ENCODE measurements around the gene CROCC2. TPM values are rescaled to one million over a fixed set of nuclear protein-coding genes. Genes with fewer than 3 reads are reported as not detected.

CROCC2 gene
- total RNA-seq, 2 experiments from 2014 or later = not detected

DNA sequence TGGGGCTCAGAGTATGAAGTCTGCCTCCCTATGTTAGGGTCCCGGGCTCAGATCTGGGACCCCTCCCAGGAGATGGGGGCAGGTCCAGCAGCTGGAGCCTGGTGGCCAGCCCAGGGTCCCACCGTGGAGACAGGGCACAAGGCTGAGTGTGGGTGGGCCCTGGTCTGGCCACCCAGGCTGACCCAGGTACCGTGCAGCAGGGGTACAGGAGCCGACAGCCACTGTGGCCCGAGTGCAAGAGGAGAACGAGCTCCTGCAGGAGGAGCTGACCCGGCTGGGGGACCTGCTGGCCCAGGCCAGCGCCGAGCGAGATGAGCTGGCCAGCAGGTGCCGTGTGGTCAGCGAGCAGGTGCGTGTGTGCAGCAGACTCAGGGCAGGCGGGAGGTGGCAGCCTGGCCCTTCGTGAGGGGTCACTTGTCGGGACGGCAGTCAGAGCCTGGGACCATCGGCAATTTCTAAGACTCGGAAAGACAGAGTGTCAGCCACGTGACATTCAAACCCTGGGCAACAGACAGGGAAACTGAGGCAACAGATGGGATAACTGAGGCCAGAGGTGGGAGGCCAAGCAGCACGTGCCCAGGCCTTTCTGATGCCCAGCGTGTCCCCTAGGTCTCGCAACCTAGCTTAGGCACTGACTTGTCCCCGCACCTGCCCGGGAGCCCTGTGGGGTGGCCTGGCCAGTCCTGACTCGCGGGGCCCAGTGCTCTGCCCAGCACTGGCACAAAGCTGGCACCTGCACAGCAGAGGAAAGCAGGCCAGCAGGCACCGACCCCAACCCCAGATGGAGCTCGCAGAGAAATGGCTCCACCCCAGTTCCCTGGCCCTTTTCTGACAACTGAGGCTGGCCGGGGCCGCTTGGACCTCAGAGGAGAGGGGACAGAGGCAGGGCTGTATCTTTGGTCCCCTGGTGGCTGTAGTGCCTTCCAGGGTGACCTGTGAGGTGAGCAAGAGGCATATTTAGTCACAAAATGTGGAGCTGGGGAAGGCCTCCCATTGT, 13.9 kb downstream of the CROCC2 start:
- CTCF ChIA-PET (ENCODE audit: unreplicated experiment) = no interaction called here

GRCh38 chr2:240920783-240921231, 14.7 kb downstream of the CROCC2 start:
- Histone ChIP-seq H3K4me1 (ENCODE audit: insufficient read depth, low read length, poor library complexity, severe bottlenecking) (no peaks in the 10 kb centered on the region), H3K9me3 (ENCODE audit: low read length) (no peaks in the 10 kb centered on the region), H3K4me3 (ENCODE audit: low read depth, low read length, poor library complexity, severe bottlenecking) (no peak overlapping the region), H3K79me2 (ENCODE audit: insufficient read depth, low read depth, low read length) (no peaks in the 10 kb centered on the region), H3K27ac (ENCODE audit: low read depth, low read length, poor library complexity, severe bottlenecking) (no peak overlapping the region), H3K36me3 (ENCODE audit: insufficient read depth, low read length) (no peaks in the 10 kb centered on the region), H4K20me1 (ENCODE audit: insufficient read depth, low read length) (no peaks in the 10 kb centered on the region), H3K4me2 (ENCODE audit: low read length) (no peak overlapping the region), H3K9me2 (ENCODE audit: insufficient read depth, low read length) (no peaks in the 10 kb centered on the region), H2AFZ (ENCODE audit: low read length) (no peak overlapping the region)
- no peak for DNase-seq (ENCODE audit: low spot score)
- POLR2A ChIA-PET = no interaction called here
- TF ChIP-seq, protein P1, sequence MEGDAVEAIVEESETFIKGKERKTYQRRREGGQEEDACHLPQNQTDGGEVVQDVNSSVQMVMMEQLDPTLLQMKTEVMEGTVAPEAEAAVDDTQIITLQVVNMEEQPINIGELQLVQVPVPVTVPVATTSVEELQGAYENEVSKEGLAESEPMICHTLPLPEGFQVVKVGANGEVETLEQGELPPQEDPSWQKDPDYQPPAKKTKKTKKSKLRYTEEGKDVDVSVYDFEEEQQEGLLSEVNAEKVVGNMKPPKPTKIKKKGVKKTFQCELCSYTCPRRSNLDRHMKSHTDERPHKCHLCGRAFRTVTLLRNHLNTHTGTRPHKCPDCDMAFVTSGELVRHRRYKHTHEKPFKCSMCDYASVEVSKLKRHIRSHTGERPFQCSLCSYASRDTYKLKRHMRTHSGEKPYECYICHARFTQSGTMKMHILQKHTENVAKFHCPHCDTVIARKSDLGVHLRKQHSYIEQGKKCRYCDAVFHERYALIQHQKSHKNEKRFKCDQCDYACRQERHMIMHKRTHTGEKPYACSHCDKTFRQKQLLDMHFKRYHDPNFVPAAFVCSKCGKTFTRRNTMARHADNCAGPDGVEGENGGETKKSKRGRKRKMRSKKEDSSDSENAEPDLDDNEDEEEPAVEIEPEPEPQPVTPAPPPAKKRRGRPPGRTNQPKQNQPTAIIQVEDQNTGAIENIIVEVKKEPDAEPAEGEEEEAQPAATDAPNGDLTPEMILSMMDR (conservative IDR thresholded peaks at IDR 0.05; ENCODE audit: low read length) = no peak
- no peak for TF ChIP-seq EZH2phosphoT487 (IDR thresholded peaks at IDR 0.05; ENCODE audit: borderline replicate concordance, low read depth, low read length)
- no TSS peak for BruUV-seq (replicated peaks)
- intact Hi-C loops (cut with micrococcal nuclease; ENCODE audit: unreplicated experiment) = no loop called here
- CTCF ChIA-PET (ENCODE audit: unreplicated experiment) = no interaction called here

More for the DNA sequence above, 13.9 kb downstream of the CROCC2 start:
- DNase-seq (ENCODE audit: low spot score) = no peak
- Histone ChIP-seq H3K36me3 (ENCODE audit: insufficient read depth, low read length) (no peaks in the 10 kb centered on the region), H3K79me2 (ENCODE audit: insufficient read depth, low read depth, low read length) (no peaks in the 10 kb centered on the region), H2AFZ (ENCODE audit: low read length) (no peak overlapping the region), H3K9me2 (ENCODE audit: insufficient read depth, low read length) (no peaks in the 10 kb centered on the region), H3K9me3 (ENCODE audit: low read length) (no peaks in the 10 kb centered on the region), H4K20me1 (ENCODE audit: insufficient read depth, low read length) (no peaks in the 10 kb centered on the region), H3K27ac (ENCODE audit: low read depth, low read length, poor library complexity, severe bottlenecking) (no peak overlapping the region), H3K4me3 (ENCODE audit: low read depth, low read length, poor library complexity, severe bottlenecking) (no peak overlapping the region), H3K4me1 (ENCODE audit: insufficient read depth, low read length, poor library complexity, severe bottlenecking) (no peaks in the 10 kb centered on the region), H3K4me2 (ENCODE audit: low read length) (no peak overlapping the region)
- intact Hi-C loops (cut with micrococcal nuclease; ENCODE audit: unreplicated experiment) = no loop called here
- POLR2A ChIA-PET = no interaction called here
- no peak for TF ChIP-seq EZH2phosphoT487 (IDR thresholded peaks at IDR 0.05; ENCODE audit: borderline replicate concordance, low read depth, low read length)
- TF ChIP-seq, protein P1 (conservative IDR thresholded peaks at IDR 0.05; ENCODE audit: low read length) = no peak
- BruUV-seq (replicated peaks) = no TSS peak
